Stomach (tissue), 9 donors: ENCODE data around the gene ITIH3. TPM values are rescaled to one million over a fixed set of nuclear protein-coding genes. Genes with fewer than 3 reads are reported as not detected.

ENCODE experiments used
- DNase-seq, 2 donors: peaks; one replicate each; pipeline versions ENCODE4 v3.0.0 to v3.0.0-alpha.2; 2013 to 2019
- H3K27ac ChIP-seq, 5 donors: fragments of 200-600 bp in 4 of 5; sonication (generic) in 4 of 5; one replicate each; pipeline ENCODE4 v1.5.1; 2013 to 2019; ENCODE audit warnings: mild to moderate bottlenecking in 1 of 5, moderate library complexity in 1 of 5
- H3K27me3 ChIP-seq, 3 donors: fragments of 200-600 bp; sonication (generic); one replicate each; pipeline ENCODE4 v1.5.1; 2017 to 2019; ENCODE audit warnings: mixed run types in 1 of 3
- H3K36me3 ChIP-seq, 4 donors: fragments of 200-600 bp; sonication (generic); 1 replicate in 3 of 4; 2 replicates in 1 of 4; pipeline ENCODE4 v1.5.1; 2016 to 2019
- H3K4me1 ChIP-seq, 4 donors: fragments of 200-600 bp; sonication (generic); one replicate each; pipeline ENCODE4 v1.5.1; 2016 to 2019
- H3K4me3 ChIP-seq, 4 donors: fragments of 200-600 bp; sonication (generic) in 3 of 4; one replicate each; pipeline ENCODE4 v1.5.1; 2016 to 2019; ENCODE audit warnings: mild to moderate bottlenecking in 1 of 4
- H3K9me3 ChIP-seq, 4 donors: fragments of 200-600 bp; sonication (generic); one replicate each; pipeline ENCODE4 v1.5.1; 2016 to 2019
- CTCF ChIP-seq, 7 experiments: fragments of 450-650 bp in 4 of 7; fragments of 200-600 bp in 3 of 7; sonication (generic) in 3 of 7; IDR thresholded peaks; one replicate each; pipeline ENCODE4 v1.5.1; 2016 to 2019; ENCODE audit warnings: antibody characterized with exemption in 7 of 7, control low read depth in 2 of 7, mild to moderate bottlenecking in 1 of 7
- EP300 ChIP-seq: sonication (generic); formaldehyde crosslinking; IDR thresholded peaks from one replicate; pipeline ENCODE4 v1.6.1; 2017; ENCODE audit warnings: antibody characterized with exemption
- POLR2A ChIP-seq, 4 donors: fragments of 450-650 bp; IDR thresholded peaks; one replicate each; pipeline ENCODE4 v1.6.1; 2016; ENCODE audit warnings: antibody characterized with exemption in 4 of 4, control low read depth in 2 of 4, mild to moderate bottlenecking in 1 of 4, moderate library complexity in 1 of 4
- POLR2AphosphoS5 ChIP-seq, 3 donors: sonication (generic); formaldehyde crosslinking; IDR thresholded peaks; one replicate each; pipeline ENCODE4 v1.6.1; 2016; ENCODE audit warnings: antibody characterized with exemption in 3 of 3
- WGBS, 5 donors: extraction: QIAGEN DNeasy Blood & Tissue Kit in 3 of 5; methylation state at CpG; one replicate each; pipeline versions ENCODE4 v1.1.5 to v1.1.7; 2013 to 2018; 5-methylcytosine and 5-hydroxymethylcytosine counted together
- intact Hi-C: fragments of 100-400 bp; cut with DNase I; formaldehyde crosslinking; loops from one replicate; pipeline ENCODE4 v1.15.1; 2023; ENCODE audit warnings: low total_unique reads
- polyA plus RNA-seq, 3 donors: library from polyadenylated mRNA; stranded (reverse); fragments of 200-250 nt; gene quantifications; one replicate each; pipeline ENCODE4 v1.2.3, GENCODE V29; 2013
- total RNA-seq, 5 donors: library from RNA; depleted of rRNA; stranded (reverse); fragments of >200 nt; gene quantifications; one replicate each; pipeline versions ENCODE4 v1.1.0 to v1.2.3, GENCODE V29; 2014 to 2016
- donor health status: healthy with polysubstance abuse.
- donor health status: Bipolar disorder and iron deficiency.
- donor health status: healthy.

The ITIH3 gene
- total and polyA plus RNA-seq, 8 donors, result 0.19 to 210 (median 6.4) TPM; not detected in 2

- H3K4me1 ChIP-seq, result peaks cover 27 to 56% (median 38%) of the 10 kb centered on the region in 4 donors
- DNase-seq, result peak in 1 of 2 donors; percentile 27
- intact Hi-C loops, result no loop called here
- TF ChIP-seq CTCF (IDR thresholded peaks at IDR 0.05) (no peak), POLR2A (IDR thresholded peaks at IDR 0.05) (no peak), POLR2AphosphoS5 (IDR thresholded peaks at IDR 0.05) (no peak), EP300 (no peak)
- peaks cover 5 to 67% (median 65%) of the 10 kb centered on the region in 4 donors for H3K36me3 ChIP-seq
- 75 to 79% (median 78%) methylated on average over 17 to 20 of the region's 20 CpGs for WGBS, 5 donors
- H3K27ac ChIP-seq, result peak overlapping the region in 3 of 5 donors; percentile 74 to 76 (median 75)
- no peaks in the 10 kb centered on the region for H3K9me3 ChIP-seq
- H3K27me3 ChIP-seq, result no peaks in the 10 kb centered on the region
- H3K4me3 ChIP-seq, result no peak overlapping the region
Measured at GRCh38 chr3:52843108-52843865, 48.7 kb downstream of the ITIH3 start.

- Histone ChIP-seq H3K9me3 (no peaks in the 10 kb centered on the region), H3K4me1 (peaks cover 27 to 53% (median 38%) of the 10 kb centered on the region in 4 donors), H3K27me3 (no peaks in the 10 kb centered on the region), H3K4me3 (no peak overlapping the region), H3K27ac (peak overlapping the region in 4 of 5 donors; percentile 69 to 76 (median 74)), H3K36me3 (peaks cover 5 to 68% (median 65%) of the 10 kb centered on the region in 4 donors)
- TF ChIP-seq EP300 (no peak), POLR2AphosphoS5 (IDR thresholded peaks at IDR 0.05) (no peak), CTCF (IDR thresholded peaks at IDR 0.05) (no peak), POLR2A (IDR thresholded peaks at IDR 0.05) (no peak)
- intact Hi-C loops, result no loop called here
- no peak for DNase-seq
- 33 to 95% (median 87%) methylated on average over 1 to 2 of the region's 2 CpGs for WGBS, 5 donors
Measured at GRCh38 chr3:52843881-52844280, 49.3 kb downstream of the ITIH3 start.

GRCh38 chr3:52844290-52844975 lies 49.8 kb downstream of the ITIH3 start:
- Histone ChIP-seq H3K4me3 (no peak overlapping the region), H3K4me1 (peaks cover 27 to 48% (median 37%) of the 10 kb centered on the region in 4 donors), H3K27me3 (no peaks in the 10 kb centered on the region), H3K9me3 (no peaks in the 10 kb centered on the region), H3K36me3 (peaks cover 8 to 68% (median 65%) of the 10 kb centered on the region in 4 donors), H3K27ac (peak overlapping the region in 4 of 5 donors; percentile 69 to 76 (median 74))
- intact Hi-C loops, result no loop called here
- DNase-seq, result no peak
- TF ChIP-seq CTCF (IDR thresholded peaks at IDR 0.05) (no peak), EP300 (no peak), POLR2A (IDR thresholded peaks at IDR 0.05) (no peak), POLR2AphosphoS5 (IDR thresholded peaks at IDR 0.05) (no peak)
- 77 to 86% (median 82%) methylated on average over 18 of the region's 18 CpGs for WGBS, 5 donors

- 13 to 26% (median 14%) methylated on average over 6 of the region's 6 CpGs for WGBS, 5 donors
- Histone ChIP-seq H3K27ac (peak overlapping the region; percentile 29 to 76 (median 74)), H3K9me3 (no peaks in the 10 kb centered on the region), H3K36me3 (peaks cover 10 to 70% (median 65%) of the 10 kb centered on the region in 4 donors), H3K27me3 (no peaks in the 10 kb centered on the region), H3K4me1 (peaks cover 27 to 48% (median 37%) of the 10 kb centered on the region in 4 donors), H3K4me3 (no peak overlapping the region)
- peak in 2 of 3 donors; percentile 39 to 53 for TF ChIP-seq POLR2AphosphoS5 (IDR thresholded peaks at IDR 0.05)
- TF ChIP-seq CTCF (IDR thresholded peaks at IDR 0.05), result no peak
- DNase-seq, result peak; percentile 68 to 73
- intact Hi-C loops, result no loop called here
Measured at GRCh38 chr3:52845157-52845556, 50.6 kb downstream of the ITIH3 start.
